Activated naive CD4-positive, alpha-beta T cell treated with anti-CD3 and anti-CD28 coated beads, Interleukin-2, amount 50 U/mL, for 16 hours (primary cell): ENCODE results near the gene PCDHGA7.
"Not testable (repeated sequence)": the region's sequence is repeated elsewhere in the genome, so short reads cannot be mapped to it uniquely, and the experiment has no call there.

Experiments
- DNase-seq: peaks from one replicate; pipeline ENCODE4 v3.0.0-alpha.2; 2020

PCDHGA7 gene

DNA sequence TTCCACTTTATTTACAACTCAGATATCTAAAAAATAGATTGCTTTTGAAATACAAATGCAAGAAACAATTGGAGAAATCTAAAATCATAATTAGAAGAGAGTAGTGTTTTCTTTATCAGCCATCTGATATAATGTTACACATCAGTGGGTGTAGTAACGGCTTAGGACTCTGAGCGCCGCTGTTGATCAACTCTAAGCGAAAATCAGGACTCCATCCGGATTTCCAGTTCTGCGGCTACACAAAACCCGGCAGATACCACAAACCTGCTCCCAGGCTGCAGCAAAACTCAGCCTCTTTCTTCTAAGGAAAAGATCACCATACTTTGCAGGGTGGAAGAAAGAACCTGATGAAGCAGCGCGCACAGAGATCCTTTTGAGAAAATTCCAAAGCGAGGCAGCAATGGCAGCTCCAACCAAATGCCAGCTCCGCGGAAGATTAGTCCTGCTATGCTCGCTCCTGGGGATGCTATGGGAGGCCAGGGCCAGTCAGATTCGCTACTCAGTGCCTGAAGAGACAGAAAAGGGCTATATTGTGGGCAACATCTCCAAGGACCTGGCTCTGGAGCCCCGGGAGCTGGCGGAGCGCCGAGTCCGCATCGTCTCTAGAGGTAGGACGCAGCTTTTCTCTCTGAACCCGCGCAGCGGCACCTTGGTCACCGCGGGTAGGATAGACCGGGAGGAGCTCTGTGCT is 20.2 kb downstream of the PCDHGA7 start, which contains the start of gene PCDHGA9:
TSS of gene PCDHGA9 (plus strand) at position 226 of the 691 bp plus-strand sequence. CDS start at position 401, 175 bp downstream.
- no peak for DNase-seq

GRCh38 chr5:141403387-141403786 is 20.8 kb downstream of the PCDHGA7 start:
- no peak for DNase-seq

- peak; percentile 47 for DNase-seq
Observed at GRCh38 chr5:141407790-141408505, 25.4 kb downstream of the PCDHGA7 start, which contains the start of gene PCDHGB6. Gene PCDHGB6, plus strand, starts transcription at chr5:141408021. Its CDS starts 182 bp downstream, at chr5:141408203.

DNA sequence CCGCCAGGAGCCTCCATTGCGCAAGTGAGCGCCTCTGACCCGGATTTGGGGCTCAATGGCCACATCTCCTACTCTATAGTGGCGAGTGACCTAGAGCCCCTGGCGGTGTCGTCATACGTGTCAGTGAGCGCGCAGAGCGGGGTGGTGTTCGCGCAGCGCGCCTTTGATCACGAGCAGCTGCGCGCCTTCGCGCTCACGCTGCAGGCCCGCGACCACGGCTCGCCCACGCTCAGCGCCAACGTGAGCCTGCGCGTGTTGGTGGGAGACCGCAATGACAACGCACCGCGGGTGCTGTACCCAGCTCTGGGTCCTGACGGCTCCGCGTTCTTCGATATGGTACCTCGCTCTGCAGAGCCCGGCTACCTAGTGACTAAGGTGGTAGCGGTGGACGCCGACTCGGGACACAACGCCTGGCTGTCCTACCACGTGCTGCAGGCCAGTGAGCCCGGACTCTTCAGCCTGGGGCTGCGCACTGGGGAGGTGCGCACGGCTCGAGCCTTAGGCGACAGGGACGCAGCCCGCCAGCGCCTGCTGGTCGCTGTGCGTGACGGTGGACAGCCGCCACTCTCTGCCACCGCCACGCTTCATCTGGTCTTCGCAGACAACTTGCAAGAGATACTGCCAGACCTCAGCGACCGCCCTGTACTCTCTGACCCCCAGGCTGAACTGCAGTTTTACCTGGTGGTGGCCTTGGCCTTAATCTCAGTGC is 27.2 kb downstream of the PCDHGA7 start:
- no peak for DNase-seq

DNA sequence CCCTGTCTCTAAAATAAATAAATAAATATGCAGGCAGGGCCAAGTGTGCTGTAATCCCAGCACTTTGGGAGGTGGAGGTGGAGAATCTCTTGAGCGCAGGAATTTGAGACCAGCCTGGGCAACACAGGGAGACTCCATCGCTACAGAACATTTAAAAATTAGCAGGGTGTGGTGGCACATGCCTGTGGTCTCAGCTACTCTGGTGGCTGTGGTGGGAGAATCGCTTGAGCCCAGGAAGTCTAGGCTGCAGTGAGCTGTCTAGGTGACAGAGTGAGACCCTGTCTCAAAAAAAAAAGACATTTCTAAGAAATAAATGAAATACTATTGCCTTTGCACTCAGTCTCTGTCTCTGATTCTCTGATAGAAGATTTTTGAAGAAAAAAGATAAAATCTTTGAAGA is 29.0 kb downstream of the PCDHGA7 start:
- DNase-seq, result no peak

DNA sequence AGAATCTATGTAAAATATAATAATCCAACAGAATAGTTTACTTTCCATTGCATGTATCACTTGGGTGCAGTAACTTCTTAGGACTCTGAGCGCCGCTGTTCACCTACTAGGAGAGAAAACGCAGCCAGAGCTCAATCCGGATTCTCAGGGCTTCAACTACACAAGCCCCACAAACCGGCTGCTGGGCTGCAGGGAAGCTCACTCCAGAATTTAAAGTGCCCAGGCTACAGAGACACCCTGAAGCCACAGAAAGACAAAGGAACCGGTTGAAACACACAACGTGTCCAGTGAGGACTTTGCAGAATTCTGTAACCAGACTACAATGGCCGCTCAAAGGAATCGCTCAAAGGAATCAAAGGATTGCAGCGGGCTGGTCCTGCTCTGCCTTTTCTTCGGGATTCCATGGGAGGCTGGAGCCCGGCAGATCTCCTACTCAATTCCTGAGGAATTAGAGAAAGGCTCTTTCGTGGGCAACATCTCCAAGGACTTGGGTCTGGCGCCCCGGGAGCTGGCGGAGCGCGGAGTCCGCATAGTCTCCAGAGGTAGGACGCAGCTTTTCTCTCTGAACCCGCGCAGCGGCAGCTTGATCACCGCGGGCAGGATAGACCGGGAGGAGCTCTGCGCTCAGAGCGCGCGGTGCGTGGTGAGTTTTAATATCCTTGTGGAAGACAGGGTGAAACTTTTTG is 30.5 kb downstream of the PCDHGA7 start, which contains the start of gene PCDHGA10:
TSS of gene PCDHGA10 (plus strand) at position 134 of the 686 bp plus-strand sequence. CDS start at position 323, 189 bp downstream.
- DNase-seq, result peak; percentile 62

GRCh38 chr5:141413540-141414069 is 31.1 kb downstream of the PCDHGA7 start:
- DNase-seq, result no peak

DNA sequence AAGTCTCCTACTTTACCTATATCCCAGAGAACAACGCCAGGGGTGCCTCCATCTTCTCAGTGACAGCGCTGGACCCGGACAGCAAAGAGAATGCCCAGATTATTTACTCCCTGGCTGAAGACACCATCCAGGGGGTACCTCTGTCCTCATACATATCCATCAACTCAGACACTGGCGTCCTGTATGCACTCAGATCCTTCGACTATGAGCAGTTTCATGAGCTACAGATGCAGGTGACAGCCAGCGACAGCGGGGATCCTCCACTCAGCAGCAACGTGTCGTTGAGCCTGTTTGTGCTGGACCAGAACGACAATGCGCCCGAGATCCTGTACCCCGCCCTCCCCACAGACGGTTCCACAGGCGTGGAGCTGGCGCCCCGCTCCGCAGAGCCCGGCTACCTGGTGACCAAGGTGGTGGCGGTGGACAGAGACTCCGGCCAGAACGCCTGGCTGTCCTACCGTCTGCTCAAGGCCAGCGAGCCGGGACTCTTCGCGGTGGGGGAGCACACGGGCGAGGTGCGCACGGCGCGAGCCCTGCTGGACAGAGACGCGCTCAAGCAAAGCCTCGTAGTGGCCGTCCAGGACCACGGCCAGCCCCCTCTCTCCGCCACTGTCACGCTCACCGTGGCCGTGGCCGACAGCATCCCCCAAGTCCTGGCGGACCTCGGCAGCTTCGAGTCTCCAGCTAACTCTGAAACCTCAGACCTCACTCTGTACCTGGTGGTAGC is 32.2 kb downstream of the PCDHGA7 start:
- DNase-seq, result not testable (repeated sequence)

GRCh38 chr5:141415275-141415618 is 32.7 kb downstream of the PCDHGA7 start:
- DNase-seq, result not testable (repeated sequence)

DNA sequence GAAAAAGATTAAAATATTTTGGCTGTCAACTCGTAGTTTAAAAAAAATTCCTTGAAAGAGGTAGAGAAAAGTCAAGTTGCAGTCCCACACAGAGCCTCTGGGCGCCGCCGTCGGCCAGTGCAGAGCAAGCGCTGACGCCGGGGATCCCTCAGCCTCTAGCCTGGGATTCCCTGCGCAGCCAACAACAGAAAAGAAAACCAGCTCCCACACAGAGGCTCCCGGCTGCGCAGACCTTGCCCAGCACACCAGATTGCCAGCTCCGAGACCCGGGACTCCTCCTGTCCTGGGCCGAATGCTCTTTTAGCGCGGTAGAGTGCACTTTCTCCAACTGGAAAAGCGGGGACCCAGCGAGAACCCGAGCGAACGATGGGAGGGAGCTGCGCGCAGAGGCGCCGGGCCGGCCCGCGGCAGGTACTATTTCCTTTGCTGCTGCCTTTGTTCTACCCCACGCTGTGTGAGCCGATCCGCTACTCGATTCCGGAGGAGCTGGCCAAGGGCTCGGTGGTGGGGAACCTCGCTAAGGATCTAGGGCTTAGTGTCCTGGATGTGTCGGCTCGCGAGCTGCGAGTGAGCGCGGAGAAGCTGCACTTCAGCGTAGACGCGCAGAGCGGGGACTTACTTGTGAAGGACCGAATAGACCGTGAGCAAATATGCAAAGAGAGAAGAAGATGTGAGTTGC is 35.1 kb downstream of the PCDHGA7 start, which contains the start of gene PCDHGB7:
TSS of gene PCDHGB7 (plus strand) at position 184 of the 679 bp plus-strand sequence. CDS start at position 367, 183 bp downstream.
- peak; percentile 43 for DNase-seq

DNA sequence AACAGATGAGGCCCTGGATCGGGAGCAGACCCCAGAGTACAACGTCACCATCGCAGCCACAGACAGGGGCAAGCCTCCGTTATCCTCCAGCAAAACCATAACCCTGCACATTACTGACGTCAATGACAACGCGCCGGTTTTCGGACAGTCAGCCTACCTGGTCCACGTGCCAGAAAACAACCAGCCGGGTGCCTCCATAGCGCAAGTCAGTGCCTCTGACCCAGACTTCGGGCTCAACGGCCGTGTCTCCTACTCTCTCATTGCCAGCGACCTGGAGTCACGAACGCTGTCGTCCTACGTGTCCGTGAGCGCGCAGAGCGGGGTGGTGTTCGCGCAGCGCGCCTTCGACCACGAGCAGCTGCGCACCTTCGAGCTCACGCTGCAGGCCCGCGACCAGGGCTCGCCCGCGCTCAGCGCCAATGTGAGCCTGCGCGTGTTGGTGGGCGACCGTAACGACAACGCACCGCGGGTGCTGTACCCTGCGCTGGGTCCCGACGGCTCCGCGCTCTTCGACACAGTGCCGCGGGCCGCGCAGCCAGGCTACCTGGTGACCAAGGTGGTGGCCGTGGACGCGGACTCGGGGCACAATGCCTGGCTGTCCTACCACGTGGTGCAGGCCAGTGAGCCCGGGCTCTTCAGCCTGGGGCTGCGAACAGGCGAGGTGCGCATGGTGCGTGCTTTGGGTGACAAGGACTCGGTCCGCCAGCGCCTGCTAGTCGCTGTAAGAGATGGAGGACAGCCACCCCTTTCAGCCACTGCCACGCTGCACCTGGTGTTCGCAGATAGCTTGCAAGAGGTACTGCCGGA is 36.7 kb downstream of the PCDHGA7 start:
- no peak for DNase-seq

GRCh38 chr5:141420855-141421488 is 38.4 kb downstream of the PCDHGA7 start, which contains the start of gene PCDHGA11:
Gene PCDHGA11, plus strand, starts transcription at chr5:141421051. Its CDS starts 177 bp downstream, at chr5:141421228.
- no peak for DNase-seq

DNA sequence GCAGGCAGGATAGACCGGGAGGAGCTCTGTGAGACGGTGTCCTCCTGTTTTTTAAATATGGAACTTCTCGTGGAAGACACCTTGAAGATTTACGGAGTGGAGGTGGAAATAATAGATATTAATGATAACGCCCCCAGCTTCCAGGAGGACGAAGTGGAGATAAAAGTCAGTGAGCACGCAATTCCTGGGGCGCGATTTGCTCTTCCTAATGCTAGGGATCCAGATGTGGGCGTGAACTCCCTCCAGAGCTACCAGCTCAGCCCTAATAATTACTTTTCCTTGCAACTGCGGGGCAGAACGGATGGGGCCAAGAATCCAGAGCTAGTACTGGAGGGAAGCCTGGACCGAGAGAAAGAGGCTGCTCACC is 38.9 kb downstream of the PCDHGA7 start:
- no peak for DNase-seq

GRCh38 chr5:141422742-141423291 is 40.3 kb downstream of the PCDHGA7 start:
- no peak for DNase-seq

DNA sequence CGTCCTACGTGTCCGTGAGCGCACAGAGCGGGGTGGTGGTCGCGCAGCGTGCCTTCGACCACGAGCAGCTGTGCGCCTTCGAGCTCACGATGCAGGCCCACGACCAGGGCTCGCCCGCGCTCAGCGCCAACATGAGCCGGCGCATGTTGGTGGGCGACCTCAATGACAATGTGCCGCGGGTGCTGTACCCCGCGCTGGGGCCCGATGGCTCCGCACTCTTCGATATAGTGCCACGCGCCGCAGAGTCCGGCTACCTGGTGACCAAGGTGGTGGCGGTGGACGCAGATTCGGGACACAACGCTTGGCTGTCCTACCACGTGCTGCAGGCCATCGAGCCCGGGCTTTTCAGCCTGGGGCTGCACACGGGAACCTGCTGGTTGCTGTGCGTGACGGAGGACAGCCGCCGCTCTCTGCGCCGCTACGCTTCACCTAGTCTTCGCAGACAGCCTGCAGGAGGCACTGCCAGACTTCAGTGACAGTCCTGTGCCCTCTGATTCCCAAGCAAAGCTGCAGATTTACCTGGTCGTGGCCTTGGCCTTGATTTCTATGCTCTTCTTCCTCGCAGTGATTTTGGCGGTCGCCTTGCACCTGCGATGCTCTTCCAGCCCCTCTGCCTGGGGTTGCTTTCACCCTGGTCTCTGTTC is 45.4 kb downstream of the PCDHGA7 start:
- no peak for DNase-seq

- DNase-seq, result no peak
Observed at GRCh38 chr5:141430332-141431113, 48.0 kb downstream of the PCDHGA7 start, which contains the start of gene PCDHGA12. Gene PCDHGA12, plus strand, starts transcription at chr5:141430507. Its CDS starts 253 bp downstream, at chr5:141430760.

GRCh38 chr5:141431286-141431685 is 48.7 kb downstream of the PCDHGA7 start:
- no peak for DNase-seq

DNA sequence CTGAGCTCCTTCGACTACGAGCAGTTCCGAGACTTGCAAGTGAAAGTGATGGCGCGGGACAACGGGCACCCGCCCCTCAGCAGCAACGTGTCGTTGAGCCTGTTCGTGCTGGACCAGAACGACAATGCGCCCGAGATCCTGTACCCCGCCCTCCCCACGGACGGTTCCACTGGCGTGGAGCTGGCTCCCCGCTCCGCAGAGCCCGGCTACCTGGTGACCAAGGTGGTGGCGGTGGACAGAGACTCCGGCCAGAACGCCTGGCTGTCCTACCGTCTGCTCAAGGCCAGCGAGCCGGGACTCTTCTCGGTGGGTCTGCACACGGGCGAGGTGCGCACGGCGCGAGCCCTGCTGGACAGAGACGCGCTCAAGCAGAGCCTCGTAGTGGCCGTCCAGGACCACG is 49.8 kb downstream of the PCDHGA7 start:
- DNase-seq, result not testable (repeated sequence)
